ENCODE measurements around the gene FSD1.
A peak's percentile ranks its signal among the peaks of the same experiment; 100 is the strongest.
"Not testable (repeated sequence)": the region's sequence is repeated elsewhere in the genome, so short reads cannot be mapped to it uniquely, and the experiment has no call there.

FSD1 gene

DNA sequence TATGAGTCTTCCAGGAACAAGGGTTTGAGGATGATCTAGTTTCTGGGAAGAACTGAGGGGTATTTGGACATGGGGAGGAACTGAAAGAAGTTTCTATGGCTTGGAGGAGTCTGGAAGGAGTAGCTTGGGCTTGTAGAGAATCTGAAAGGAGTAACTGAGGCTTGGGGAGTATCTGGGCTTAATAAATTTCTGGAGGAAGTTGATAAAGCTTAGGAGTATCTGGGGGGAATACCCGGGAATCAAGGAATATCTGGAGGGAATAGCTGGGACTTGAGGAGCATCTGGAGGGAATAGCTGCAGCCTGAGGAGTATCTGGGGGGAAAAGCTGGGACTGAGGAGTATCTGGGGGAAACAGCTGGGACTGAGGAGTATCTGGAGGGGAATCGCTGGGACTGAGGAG is 16.0 kb downstream of the FSD1 start:
- no peak for DNase-seq

- DNase-seq: no peak
These were observed 18.7 kb downstream of the FSD1 start for GRCh38 chr19:4322942-4323665.

DNA sequence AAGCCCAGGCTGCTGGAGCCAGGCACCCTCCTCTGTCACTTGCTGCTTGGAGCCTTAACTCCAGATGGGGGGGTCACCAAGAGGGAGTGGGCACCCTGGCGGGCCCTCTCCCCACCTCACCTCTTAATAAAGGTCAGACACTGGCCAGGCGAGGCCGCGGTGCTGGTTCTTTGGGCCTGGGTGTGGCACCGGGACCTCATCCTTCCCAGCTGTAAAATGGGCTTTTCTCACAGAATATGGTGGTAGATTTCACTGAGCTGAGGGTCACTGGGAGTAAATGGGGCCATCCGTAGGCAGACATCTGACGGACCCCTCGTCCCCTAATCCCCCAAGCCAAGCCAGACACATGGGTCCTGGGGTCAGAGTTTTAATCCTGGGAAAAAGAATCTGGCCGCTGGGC is 19.3 kb downstream of the FSD1 start:
- no peak for DNase-seq

DNA sequence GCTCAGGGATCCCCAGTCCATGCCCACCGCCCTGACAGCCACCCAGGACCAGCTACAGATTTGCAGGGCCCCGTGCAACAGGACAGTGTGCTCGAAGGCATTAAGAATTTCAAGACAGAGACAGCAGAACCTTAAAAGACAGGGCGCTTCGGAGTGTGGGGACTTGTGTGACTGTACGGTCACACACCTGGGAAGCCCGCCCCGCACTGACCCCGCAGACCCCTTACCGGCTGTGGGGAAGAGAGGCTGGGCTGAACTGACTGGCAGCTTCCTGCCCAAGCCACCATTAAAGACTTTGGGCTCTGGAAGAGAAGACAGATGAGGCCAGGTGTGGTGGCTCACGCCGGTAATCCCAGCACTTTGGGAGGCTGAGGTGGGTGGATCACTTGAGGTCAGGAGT is 19.8 kb downstream of the FSD1 start:
- DNase-seq: no peak

GRCh38 chr19:4326215-4326836 is 21.9 kb downstream of the FSD1 start:
- no peak for DNase-seq

DNA sequence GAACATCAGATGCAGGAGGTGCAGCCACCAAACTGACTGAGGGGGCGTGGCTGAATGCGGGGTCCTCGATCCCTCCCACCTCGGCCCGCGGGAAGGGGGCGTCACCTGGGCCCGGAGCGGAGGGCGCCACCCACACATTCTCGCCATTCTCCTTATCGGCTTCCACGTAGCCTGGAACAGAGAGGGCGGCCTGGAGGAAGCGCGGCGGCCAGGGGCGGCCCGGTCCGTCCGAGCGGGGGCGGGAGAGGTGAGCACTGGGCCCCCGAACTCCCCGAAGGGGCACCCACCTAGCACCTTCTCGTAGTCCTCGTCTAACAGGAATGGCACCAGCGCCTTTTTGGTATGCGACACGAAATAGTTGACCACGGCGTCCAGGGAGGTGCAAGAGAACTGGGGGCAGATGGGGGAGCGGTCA is 22.4 kb downstream of the FSD1 start:
- peak; percentile 23 for DNase-seq

- DNase-seq: peak; percentile 76
These were observed 23.0 kb downstream of the FSD1 start for GRCh38 chr19:4327252-4327876.

GRCh38 chr19:4327877-4328242 is 23.5 kb downstream of the FSD1 start:
- no peak for DNase-seq

DNA sequence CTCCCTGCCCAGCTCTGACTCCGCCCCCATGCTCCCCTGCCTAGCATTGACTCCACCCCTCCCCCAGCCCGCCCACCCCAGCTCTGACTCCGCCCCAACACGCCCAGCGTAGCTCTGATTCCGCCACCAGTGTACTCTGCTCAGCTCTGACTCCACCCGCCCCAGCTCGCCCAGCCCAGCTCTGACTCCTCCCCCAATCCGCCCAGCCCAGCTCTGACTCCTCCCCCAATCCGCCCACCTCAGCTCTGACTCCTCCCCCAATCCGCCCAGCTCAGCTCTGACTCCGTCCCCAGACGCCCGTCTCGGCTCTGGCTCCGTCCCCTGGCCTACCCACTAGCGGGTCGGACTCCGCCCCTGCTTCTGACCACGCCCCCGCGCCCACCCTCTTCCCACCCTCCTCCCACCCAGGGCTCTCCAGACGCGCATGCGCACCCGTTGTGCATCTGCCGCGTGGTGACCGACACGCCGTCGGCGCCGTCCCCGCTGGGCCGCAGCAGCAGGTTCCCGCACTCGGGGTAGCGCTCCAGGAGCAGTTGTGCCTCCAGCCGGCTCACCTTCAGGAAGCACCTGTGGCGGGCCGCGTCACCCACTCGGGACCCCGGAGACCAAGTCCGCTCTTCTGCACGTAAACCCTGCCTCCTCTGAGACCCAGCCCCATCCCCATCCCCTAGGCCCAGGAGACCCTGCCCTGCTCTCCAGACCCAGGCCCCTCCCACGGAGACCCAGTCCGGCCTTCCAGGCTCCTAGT is 24.0 kb downstream of the FSD1 start:
- peak; percentile 96 for DNase-seq

DNA sequence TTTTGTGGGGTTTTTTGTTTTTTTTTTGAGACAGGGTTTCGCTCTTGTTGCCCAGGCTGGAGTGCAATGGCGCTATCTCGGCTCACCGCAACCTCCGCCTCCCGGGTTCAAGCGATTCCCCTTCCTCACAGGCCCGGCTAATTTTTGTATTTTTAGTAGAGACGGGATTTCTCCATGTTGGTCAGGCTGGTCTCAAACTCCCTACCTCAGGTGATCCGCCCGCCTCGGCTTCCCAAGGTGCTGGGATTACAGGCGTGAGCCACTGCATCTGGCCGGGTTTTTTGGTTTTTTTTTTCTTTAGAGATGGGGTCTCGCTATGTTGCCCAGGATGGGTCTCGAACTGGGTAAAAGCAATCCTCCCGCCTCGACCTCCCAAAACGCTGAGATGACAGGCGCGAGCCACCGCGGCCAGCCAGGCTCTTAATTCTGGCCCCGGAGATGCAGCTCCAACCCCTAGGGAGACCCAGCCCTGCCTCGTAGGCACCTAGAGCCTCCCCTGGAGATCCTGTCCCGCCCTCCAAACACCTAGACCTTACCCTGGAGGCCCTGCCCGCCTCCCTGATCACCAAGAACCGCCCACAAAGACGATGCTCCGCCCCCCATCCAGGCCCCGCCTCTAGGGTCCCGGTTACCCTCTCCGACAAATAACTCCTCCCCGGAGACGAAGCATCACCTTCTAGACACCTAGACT is 24.7 kb downstream of the FSD1 start:
- DNase-seq: not testable (repeated sequence)

- no peak for DNase-seq
These were observed 25.5 kb downstream of the FSD1 start for GRCh38 chr19:4329858-4330257.

DNA sequence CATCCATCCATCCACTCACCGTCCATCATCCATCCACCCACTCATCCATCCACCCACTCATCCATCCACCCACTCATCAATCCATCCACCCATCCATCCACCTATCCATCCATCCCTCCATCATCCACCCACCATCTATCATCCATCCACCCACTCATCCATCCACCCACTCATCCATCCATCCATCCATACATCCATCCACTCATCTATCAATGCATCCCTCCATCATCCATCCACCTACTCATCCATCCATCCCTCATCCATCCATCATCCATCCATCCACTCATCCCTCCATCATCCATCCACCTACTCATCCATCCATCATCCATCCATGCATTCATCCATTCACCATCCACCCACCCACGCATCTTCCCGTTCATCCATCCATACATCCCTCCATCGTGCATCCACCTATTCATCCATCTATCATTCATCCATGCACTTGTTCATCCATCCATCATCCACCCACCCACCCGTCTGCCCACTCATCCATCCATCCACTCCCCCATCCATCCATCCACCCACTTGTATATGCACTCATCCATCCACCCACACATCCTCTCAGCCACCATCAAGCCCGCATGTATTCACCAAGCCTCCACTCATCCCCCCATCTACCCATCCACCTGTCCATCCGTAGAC is 30.7 kb downstream of the FSD1 start:
- no peak for DNase-seq

DNA sequence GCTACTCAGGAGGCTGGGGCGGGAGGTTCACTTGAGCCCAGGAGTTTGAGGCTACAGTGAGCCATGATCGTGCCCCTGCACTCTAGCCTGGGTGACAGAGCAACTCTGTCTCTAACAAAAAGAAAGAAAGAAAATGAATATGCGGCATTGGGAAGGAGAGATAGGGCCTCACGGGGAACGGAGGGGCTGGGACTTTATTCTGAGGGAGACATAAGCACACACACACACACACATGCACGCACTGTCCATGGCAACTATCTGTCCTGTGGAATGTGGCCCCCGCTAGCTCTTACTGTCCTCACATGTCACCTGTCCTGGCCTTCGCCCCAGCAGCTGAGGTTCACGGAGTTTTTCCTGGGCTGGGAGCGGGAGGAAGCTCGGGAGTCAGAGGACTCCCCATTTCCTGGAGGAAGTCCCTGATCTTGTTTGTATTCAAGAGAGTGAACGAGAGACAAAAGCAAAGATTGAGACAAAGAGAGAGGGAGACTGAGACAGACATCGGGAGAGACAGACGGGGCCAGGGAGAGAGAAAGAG is 33.6 kb downstream of the FSD1 start:
- DNase-seq: no peak

DNA sequence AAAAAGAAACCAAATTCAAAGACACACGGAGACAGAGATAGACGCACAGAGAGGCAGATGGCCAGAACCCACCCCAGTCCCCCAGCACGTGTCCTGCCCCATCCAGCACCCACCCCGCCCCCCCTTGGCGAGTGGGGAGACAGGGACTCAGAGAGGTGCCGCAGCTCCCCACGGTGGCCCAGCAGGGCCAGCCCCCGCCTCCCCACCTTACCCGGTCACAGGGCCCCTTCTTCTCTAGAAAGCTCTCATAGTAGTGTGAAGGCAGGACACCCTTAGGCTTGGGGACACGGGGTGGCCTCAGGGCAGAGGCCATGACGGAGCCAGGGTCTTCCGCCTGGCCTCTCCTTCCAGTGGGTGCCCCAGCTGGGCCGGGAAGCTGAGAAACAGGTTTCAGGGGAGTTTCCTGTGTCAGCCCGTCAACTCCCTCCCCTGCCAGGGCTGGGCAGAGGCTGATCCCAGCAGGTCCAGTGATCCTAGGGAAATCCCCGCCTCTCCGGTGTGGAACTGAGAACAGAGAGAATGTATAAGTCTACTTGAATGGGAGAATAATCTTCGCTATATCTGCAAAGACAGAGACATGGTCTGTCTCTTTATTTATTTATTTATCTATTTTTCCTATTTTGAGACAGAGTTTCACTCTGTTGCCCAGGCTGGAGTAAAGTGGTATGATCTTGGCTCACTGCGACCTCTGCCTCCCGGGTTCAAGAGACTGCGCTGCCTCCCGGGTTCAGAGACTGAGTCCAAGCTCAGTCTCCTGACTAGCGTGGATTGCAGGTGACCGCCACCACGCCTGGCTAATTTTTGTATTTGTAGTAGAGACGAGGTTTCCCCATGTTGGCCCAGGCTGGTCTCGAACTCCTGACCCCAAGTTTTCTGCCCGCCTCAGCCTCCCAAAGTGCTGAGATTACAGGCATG is 34.3 kb downstream of the FSD1 start, which contains the start of gene STAP2:
STAP2 (minus strand) TSS at position 387 of the 915 bp plus-strand sequence; CDS start at position 313, 74 bp downstream.
- DNase-seq: peak; percentile 24

GRCh38 chr19:4342314-4342614 is 37.9 kb downstream of the FSD1 start:
- no peak for DNase-seq

- peak; percentile 98 for DNase-seq
These were observed 38.4 kb downstream of the FSD1 start for GRCh38 chr19:4342615-4343369.

GRCh38 chr19:4343370-4344307 is 39.2 kb downstream of the FSD1 start, which contains the start of gene MPND:
Gene MPND (plus strand): TSS chr19:4343562. CDS start chr19:4343594, 32 bp downstream.
- peak; percentile 86 for DNase-seq

DNA sequence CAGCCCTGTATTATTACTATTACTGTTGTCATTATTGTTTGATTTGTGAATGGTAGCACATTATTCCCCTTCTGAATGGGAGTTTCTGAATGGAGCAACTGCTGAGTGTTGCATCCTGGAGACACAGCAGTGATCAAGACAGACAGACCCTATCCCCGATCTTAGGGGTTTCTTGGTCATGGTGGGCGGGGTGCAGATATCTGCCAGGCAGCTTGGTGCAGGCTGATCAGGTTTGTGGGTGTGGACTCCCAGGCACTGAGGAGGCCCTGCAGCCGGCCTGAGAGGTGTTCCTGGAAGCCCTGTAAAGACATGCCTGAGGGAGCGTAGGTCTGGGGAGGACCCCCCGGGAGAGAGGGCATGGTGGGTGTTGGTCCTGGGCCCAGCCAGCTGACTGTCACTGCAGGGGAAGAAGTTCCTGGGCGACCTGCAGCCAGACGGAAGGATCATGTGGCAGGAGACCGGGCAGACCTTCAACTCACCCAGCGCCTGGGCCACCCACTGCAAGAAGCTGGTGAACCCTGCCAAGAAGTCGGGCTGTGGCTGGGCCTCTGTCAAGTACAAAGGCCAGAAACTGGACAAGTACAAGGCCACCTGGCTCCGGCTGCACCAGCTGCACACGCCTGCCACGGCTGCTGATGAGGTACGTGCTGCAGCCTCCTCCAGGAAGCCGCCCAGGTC is 41.1 kb downstream of the FSD1 start:
- DNase-seq: no peak

DNA sequence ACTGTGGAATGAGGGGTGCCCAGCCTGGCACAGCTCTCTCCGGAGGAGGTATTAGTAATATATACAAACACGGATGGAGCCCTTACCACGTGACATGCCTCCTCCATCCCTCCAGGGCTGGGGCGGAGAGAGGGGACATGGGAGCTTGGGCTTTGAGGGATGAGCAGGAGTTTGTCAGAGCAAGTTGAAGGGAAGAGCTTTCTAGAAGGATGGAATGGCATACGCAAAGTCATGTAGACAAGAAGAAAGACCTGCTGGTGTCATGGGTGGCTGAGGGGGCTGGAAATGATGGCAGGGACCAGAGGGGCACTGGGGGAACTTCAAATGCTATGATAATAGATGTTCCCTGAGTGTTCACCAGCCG is 41.6 kb downstream of the FSD1 start:
- DNase-seq: no peak
